Skeletal muscle tissue (tissue), 4 donors: ENCODE measurements around the gene YKT6. TPM values are rescaled to one million over a fixed set of nuclear protein-coding genes. Genes with fewer than 3 reads are reported as not detected.

Experiments used
- H3K27ac ChIP-seq: one replicate; pipeline ENCODE4 v1.7.0; 2013; ENCODE audit warnings: mild to moderate bottlenecking, low read depth, low read length, inconsistent platforms
- H3K27me3 ChIP-seq, 3 donors: one replicate each; pipeline ENCODE4 v1.7.0; 2013; ENCODE audit warnings: low read length in 3 of 3; ENCODE audit not compliant: control insufficient read depth in 3 of 3, insufficient read depth in 3 of 3
- H3K36me3 ChIP-seq, 3 donors: one replicate each; pipeline ENCODE4 v1.7.0; 2013; ENCODE audit warnings: low read length in 3 of 3; ENCODE audit not compliant: control insufficient read depth in 3 of 3, insufficient read depth in 3 of 3
- H3K4me1 ChIP-seq, 3 donors: one replicate each; pipeline ENCODE4 v1.7.0; 2013; ENCODE audit warnings: low read length in 3 of 3, mild to moderate bottlenecking in 3 of 3; ENCODE audit not compliant: control insufficient read depth in 3 of 3, insufficient read depth in 3 of 3
- H3K4me3 ChIP-seq, 3 donors: one replicate each; pipeline ENCODE4 v1.7.0; 2013; ENCODE audit warnings: low read length in 3 of 3
- H3K9ac ChIP-seq, 3 donors: one replicate each; pipeline ENCODE4 v1.7.0; 2013; ENCODE audit warnings: low read length in 3 of 3, mild to moderate bottlenecking in 3 of 3, moderate library complexity in 2 of 3, low read depth in 1 of 3
- H3K9me3 ChIP-seq, 3 donors: one replicate each; pipeline ENCODE4 v1.7.0; 2013; ENCODE audit warnings: low read length in 3 of 3; ENCODE audit not compliant: control insufficient read depth in 3 of 3
- total RNA-seq: library from RNA; depleted of rRNA; stranded (reverse); fragments of >200 nt; gene quantifications from one replicate; pipeline ENCODE4 v1.2.3, GENCODE V29; 2014
- donor health status: Osteomylitis.

YKT6 gene
- total RNA-seq, 1 donor from 2014 or later, result 40.7 TPM

DNA sequence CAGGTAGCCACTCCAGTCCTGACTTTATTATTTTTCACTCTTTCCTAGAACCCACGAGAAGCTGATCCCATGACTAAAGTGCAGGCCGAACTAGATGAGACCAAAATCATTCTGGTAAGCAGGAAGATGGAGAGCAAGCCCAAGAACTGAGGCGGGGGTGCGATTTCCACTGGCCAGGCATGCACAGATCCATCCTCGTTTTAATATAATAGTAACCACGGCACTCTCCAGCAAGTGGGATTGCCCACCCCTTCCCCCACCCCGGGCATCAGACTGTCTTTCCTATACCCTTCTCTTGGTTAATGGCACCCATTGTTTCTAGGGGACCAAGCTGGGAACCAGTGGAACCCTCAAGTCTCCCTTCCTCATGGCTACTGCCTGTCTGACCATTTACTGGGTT, 7.3 kb downstream of the YKT6 start:
- H3K36me3 ChIP-seq, result peaks cover 63 to 69% (median 67%) of the 10 kb centered on the region in 3 donors
- H3K4me1 ChIP-seq, result peaks cover 4 to 5% (median 5%) of the 10 kb centered on the region in 3 donors
- H3K9me3 ChIP-seq, result no peaks in the 10 kb centered on the region
- no peak overlapping the region for H3K4me3 ChIP-seq
- H3K9ac ChIP-seq, result no peak overlapping the region
- no peaks in the 10 kb centered on the region for H3K27me3 ChIP-seq
- H3K27ac ChIP-seq, result no peak overlapping the region

DNA sequence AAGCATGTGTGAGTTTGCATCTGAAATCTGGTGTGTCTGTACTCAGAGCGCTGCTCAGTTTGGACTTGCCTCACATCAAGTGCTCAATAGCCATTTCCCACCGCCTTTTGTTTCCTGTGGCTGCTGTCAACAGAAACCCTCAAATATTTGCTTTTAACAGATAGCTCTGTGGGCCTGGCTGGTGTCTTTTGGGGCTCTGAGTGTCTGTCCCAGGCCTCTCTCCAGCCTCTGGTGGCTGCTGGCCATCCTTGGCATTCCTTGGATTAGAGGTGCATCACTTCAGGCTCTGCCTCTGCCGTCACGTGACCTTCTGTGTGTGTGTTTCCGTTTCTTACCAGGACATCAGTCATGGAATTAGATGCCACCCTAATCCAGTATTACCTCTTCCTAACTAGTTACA, 9.3 kb downstream of the YKT6 start:
- H3K27me3 ChIP-seq, result no peaks in the 10 kb centered on the region
- no peak overlapping the region for H3K4me3 ChIP-seq
- H3K9ac ChIP-seq, result peak overlapping the region in 1 of 3 donors; percentile 8
- no peaks in the 10 kb centered on the region for H3K9me3 ChIP-seq
- H3K36me3 ChIP-seq, result peaks cover 60 to 62% (median 60%) of the 10 kb centered on the region in 3 donors
- H3K4me1 ChIP-seq, result peaks cover 9 to 23% (median 10%) of the 10 kb centered on the region in 3 donors
- no peak overlapping the region for H3K27ac ChIP-seq

DNA sequence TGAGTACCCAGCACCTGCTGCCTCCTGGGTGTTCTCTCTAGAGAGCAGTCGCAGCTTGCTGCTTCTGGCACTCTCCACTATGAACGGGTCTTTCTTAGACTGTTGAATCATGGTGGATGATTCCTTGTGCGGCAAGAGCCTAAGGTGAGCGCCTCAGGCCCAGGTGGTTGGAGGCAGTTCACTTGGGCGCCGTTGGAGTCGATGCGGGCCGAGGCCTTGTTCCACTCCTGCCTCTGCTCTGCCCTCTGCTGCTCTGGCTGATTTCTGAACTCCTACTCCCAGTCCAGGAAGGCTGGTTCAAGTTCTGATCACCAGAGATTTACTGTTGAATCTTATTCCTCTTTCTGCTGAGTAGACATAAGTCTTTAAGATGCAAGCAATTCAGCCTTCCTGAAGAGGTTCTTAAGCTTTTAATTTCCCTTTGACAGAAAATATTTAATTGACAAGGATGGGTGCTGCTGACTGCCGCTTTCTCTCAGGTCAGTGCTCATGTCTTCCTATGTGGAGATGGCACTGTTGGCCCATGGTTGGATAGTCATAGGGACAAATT, 10.4 kb downstream of the YKT6 start:
- Histone ChIP-seq H3K4me1 (peaks cover 12 to 32% (median 13%) of the 10 kb centered on the region in 3 donors), H3K36me3 (peaks cover 49 to 55% (median 55%) of the 10 kb centered on the region in 3 donors), H3K9ac (no peak overlapping the region), H3K4me3 (no peak overlapping the region), H3K27me3 (no peaks in the 10 kb centered on the region), H3K9me3 (no peaks in the 10 kb centered on the region), H3K27ac (no peak overlapping the region)

DNA sequence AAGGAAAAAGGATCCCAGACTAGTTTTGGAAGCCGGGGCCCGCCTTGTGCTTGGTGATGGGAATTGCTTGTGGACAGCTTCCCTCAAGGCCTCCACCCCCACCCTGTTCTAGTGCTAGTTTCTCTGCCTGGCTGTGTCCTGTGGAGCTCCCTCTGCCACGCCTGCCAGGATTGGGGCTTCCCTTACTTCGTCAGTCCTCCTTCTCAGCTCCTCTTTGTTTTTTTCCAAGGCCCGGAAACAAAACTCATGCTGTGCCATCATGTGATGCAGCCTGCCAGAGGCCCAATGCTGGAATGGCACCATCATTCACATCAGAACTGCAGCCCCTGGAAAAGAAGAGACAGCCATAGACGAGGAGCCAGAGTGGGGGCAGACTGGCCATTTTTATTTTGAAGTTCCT, 11.2 kb downstream of the YKT6 start:
- peaks cover 19 to 40% (median 21%) of the 10 kb centered on the region in 3 donors for H3K4me1 ChIP-seq
- H3K27me3 ChIP-seq, result no peaks in the 10 kb centered on the region
- no peak overlapping the region for H3K27ac ChIP-seq
- no peak overlapping the region for H3K9ac ChIP-seq
- H3K9me3 ChIP-seq, result no peaks in the 10 kb centered on the region
- peaks cover 41 to 49% (median 47%) of the 10 kb centered on the region in 3 donors for H3K36me3 ChIP-seq
- H3K4me3 ChIP-seq, result no peak overlapping the region

DNA sequence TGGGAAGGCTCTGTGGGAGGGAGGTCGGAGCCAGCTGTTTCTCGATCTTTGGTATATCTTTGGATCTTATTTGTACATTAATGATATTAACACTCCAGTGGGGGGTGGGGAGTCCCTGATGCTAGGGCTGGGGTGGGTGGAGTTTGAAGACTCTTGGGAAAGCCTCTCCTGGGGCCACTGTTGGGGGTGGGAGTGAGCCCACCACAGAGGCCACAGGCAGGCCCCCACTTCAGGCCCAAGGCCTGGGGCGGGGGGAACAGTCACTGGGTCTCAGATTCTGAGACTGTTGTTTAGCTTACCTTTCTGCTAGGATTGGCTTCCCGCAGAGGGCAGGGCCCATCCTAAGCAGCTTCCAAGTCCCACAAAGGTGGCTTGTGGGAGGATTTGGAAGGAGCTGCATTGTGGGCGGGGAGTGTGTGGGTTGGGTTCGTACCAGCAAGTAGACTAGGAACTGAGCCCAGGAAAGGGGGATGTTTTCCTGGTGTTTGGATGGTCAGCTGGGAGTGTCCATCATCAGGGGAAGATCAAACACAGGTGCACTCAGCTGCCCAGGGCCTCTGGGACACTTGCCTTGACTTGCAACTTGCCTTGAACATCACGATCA, 11.9 kb downstream of the YKT6 start:
- H3K4me3 ChIP-seq, result no peak overlapping the region
- peaks cover 36 to 45% (median 42%) of the 10 kb centered on the region in 3 donors for H3K36me3 ChIP-seq
- peaks cover 19 to 45% (median 26%) of the 10 kb centered on the region in 3 donors for H3K4me1 ChIP-seq
- H3K27me3 ChIP-seq, result no peaks in the 10 kb centered on the region
- H3K9ac ChIP-seq, result peak overlapping the region in 1 of 3 donors; percentile 16
- no peaks in the 10 kb centered on the region for H3K9me3 ChIP-seq
- H3K27ac ChIP-seq, result peak overlapping the region; percentile 10

DNA sequence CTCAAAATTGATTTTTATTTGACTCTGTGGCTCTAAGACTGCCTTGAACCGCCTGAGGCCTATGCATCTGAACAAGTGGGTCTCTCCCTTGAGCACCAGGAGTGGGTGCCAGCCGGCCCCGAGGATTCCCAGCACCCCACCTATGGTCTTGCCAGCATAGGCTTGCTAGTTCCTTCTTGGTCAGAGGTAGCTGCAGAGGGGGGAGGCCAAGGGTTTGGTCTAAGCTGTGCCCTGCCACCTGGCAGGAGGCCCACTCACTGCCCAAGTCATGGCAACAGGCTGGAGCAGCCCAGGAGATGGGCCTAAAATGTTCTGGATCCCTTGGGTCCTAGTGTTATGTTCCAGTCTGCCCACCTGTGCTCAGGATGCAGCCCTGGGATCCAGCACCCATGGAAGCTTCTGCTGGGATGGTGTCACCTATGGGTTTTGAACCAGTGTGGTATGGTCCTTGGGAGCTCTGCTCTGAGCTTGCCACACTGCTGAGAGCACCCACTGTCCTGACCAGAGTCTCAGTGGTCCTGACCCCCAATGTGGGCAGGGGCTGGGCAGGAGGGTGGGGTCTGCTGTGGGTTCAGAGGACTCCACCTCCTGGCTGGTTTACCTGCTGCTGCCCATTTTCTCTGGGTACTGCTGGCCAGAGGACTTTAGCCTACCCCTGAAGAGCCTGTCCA, 12.6 kb downstream of the YKT6 start:
- H3K9me3 ChIP-seq, result no peaks in the 10 kb centered on the region
- no peaks in the 10 kb centered on the region for H3K27me3 ChIP-seq
- no peak overlapping the region for H3K4me3 ChIP-seq
- H3K4me1 ChIP-seq, result peaks cover 20 to 48% (median 26%) of the 10 kb centered on the region in 3 donors
- H3K9ac ChIP-seq, result peak overlapping the region in 1 of 3 donors; percentile 50
- peak overlapping the region; percentile 39 for H3K27ac ChIP-seq
- H3K36me3 ChIP-seq, result peaks cover 30 to 40% (median 37%) of the 10 kb centered on the region in 3 donors

DNA sequence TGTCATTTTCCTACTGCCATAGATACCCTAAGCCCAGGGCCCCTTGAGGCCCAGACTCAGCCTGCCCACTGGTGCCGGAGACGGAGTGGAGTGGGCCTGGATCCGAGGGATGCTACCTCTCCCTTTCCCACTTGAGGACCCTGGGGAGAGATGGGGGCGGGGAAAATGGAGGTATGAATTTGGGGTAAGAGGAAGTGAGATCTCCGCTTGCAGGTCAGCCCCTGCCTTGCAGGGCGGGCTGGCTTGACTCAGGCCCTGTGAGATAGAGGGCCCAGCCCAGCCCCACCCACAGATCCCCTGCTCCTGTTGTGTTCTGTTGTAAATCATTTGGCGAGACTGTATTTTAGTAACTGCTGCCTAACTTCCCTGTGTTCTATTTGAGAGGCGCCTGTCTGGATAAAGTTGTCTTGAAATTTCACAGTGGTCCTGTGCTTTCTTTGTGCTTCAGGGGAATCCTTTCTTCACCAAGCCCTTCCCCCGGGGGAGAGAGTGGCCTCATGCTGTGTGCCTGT, 13.2 kb downstream of the YKT6 start:
- no peaks in the 10 kb centered on the region for H3K27me3 ChIP-seq
- H3K4me3 ChIP-seq, result no peak overlapping the region
- peaks cover 23 to 54% (median 32%) of the 10 kb centered on the region in 3 donors for H3K4me1 ChIP-seq
- H3K27ac ChIP-seq, result peak overlapping the region; percentile 39
- H3K9ac ChIP-seq, result no peak overlapping the region
- peaks cover 24 to 35% (median 33%) of the 10 kb centered on the region in 3 donors for H3K36me3 ChIP-seq
- H3K9me3 ChIP-seq, result no peaks in the 10 kb centered on the region

DNA sequence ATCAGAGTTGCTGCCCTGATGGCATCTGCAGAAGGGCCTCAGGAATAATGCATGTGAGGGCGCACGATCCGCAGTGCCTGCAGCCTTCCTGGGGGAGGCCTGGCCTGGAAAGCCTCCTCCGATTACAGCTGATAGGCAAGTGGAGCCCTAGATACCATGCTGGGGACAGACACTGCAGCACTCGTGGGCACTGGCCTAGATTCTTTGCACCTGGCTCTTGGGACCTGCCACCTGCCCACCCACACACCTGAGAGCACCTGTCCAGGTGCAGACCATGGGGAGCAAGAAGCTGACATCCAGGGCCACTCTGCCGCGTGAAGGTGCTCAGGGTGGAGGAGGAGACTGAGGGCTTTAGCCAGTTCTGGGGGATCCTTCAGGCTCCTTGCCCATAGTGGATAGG, 14.8 kb downstream of the YKT6 start:
- no peaks in the 10 kb centered on the region for H3K27me3 ChIP-seq
- H3K4me1 ChIP-seq, result peaks cover 23 to 55% (median 32%) of the 10 kb centered on the region in 3 donors
- H3K27ac ChIP-seq, result no peak overlapping the region

DNA sequence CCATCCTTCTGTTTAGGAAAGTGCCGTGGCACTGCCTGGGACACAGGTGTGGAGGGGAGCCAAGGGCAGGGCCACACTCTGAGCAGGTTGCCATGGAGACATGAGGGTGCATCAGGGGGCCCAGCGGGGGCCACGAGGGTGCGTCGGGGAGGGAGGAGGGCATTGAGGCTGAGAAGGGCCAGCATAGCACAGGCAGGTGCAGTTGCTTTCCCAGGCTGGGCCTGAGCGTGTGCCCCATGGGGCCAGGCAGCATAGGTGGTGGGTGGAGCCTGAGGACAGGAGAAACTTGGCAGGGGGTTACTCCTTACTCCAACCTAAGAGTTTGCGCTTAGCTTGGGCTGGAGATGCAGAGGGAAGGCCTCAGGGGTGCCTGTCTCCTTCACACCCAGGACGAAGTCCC, 15.2 kb downstream of the YKT6 start:
- Histone ChIP-seq H3K4me1 (peaks cover 23 to 55% (median 32%) of the 10 kb centered on the region in 3 donors), H3K9ac (peak overlapping the region in 1 of 3 donors; percentile 16), H3K4me3 (no peak overlapping the region), H3K27ac (peak overlapping the region; percentile 64), H3K9me3 (no peaks in the 10 kb centered on the region), H3K36me3 (peaks cover 11 to 21% (median 17%) of the 10 kb centered on the region in 3 donors), H3K27me3 (no peaks in the 10 kb centered on the region)

More for the DNA sequence above, 14.8 kb downstream of the YKT6 start:
- Histone ChIP-seq H3K36me3 (peaks cover 16 to 24% (median 22%) of the 10 kb centered on the region in 3 donors), H3K9ac (no peak overlapping the region), H3K4me3 (no peak overlapping the region), H3K9me3 (no peaks in the 10 kb centered on the region)
